Head of caudate nucleus (tissue), 42 donors: ENCODE data around the gene DHRS9.
A peak's percentile ranks its signal among the peaks of the same experiment; 100 is the strongest.
"Not testable (repeated sequence)": the region's sequence is repeated elsewhere in the genome, so short reads cannot be mapped to it uniquely, and the experiment has no call there.

ENCODE experiments used
- DNase-seq, 42 donors: peaks; one replicate each; pipeline versions ENCODE4 v3.0.0 to v3.0.0-alpha.2; 2020 to 2021; ENCODE audit warnings: mixed read lengths in 7 of 42
- intact Hi-C: fragments of 100-400 bp; cut with DNase I; formaldehyde crosslinking; loops from one replicate; pipeline ENCODE4 v1.15.0; 2022

Gene DHRS9

DNA sequence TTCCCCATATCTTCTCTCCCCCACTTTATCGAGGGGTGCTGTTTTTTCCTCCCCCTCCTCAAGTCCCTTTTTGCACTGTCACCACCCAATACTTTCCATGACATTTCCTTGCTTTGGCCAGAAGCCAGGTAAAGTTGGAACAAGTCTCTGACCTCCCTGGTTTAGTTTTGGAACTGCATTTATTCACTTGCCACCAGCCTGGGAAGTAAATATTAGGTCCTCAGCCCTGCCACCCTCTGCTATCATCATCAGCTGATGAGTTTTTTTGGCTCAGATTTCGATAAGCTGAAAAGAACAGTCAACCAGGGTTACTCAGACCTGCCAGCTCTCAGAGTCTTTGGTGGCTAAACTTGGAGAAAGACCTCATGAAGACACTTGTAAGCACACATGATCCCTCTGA is 47.0 kb downstream of the DHRS9 start:
- no peak for DNase-seq

DNA sequence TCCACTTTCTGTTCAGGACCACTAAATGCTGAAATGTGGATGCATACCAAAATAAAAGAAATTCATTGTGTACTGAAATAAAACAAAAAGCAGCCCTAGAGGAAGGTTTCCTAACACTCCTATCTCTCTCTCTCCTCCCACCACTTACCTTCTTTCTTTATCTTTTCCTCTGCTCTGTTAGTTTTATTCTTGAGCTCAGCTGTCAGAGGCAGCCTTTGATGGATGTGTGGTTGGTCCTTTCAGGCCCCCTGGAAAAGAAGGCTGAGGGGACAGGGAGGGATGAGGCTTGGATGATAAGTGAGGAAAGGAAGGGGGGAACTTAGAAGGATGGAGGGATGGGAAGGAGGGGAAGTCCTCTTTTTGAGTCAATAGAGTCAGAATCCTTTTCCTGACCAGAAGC is 47.6 kb downstream of the DHRS9 start:
- no peak for DNase-seq
- intact Hi-C loops: loop anchor here (10.0 kb wide), 1 partner anchor 152 kb away; no protein-coding TSS in a partner anchor

More for the DNA sequence above, 47.0 kb downstream of the DHRS9 start:
- intact Hi-C loops: loop anchor here (10.0 kb wide), 1 partner anchor 152 kb away; no protein-coding TSS in a partner anchor

DNA sequence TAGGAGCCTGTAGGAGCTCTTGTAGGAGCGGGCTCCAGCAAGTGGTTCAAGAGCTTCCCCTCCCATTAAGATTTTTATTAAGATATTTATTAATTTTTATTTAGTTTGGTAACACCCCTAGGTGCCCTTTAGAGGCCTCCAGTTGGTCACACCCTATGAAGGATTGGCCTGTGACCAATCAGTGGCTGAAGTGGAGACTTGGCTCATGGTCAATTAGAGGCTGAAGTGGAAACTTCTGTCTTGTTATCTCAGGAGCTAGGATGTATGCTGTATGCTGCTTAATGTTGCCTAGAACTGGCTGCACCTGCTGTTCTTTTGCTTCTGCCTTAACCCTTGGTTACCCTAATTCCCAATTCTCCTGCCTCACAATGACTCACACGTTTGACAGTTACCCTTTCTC is 48.7 kb downstream of the DHRS9 start:
- no peak for DNase-seq
- intact Hi-C loops: loop anchor here (10.0 kb wide), 1 partner anchor 153 kb away; no protein-coding TSS in a partner anchor

DNA sequence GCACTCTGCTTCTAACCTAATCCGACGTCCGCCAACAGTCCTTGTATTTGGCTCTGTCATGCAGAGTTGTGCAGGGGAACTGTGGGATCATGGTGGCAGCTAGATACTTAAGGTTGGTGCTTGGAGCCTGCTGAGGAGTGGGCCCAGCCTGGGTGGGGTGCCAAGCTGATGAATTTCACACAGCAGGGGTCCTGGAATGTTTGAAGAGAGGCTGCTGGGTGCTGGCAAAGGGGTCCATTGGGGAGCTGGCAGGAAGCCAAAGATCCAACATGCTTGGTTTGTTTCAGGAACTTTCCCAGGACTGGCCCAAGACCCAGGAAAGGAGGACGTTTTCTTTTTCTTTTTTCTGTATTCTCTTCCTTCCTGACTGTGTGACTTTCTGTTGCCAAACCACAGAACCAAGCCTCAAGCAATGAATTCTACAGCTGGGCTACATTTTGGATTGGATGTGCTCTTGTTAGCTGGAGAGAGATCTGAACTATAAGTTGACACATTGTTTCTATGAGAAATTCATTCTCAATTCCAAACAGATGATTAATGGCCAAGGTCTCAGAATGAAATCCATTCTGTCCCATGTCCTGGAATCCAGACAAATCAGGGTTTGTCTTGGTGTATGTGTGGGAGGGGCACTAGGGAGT is 49.9 kb downstream of the DHRS9 start:
- DNase-seq: no peak
- intact Hi-C loops: loop anchor here (10.0 kb wide), 1 partner anchor 154 kb away; no protein-coding TSS in a partner anchor

DNA sequence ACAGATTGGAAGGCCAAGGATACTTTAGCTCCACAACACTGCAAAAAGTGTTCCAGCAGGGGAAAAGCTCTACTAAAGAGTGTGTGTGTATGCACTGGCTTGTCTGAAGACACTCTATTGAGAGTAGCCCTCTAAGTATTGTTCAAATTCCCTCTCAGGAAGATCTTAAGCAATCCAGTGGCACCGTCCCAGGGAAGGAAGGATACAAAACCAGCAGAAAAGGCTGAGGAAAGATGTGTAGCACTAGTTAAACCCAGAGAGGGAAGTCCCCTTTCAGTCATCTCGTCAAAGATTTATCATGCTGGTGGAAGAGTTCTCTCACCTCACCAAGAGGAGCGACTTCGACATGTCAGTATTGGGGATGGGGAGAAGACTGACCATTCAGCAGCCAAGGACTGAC is 50.5 kb downstream of the DHRS9 start:
- no peak for DNase-seq
- intact Hi-C loops: loop anchor here (10.0 kb wide), 1 partner anchor 155 kb away; no protein-coding TSS in a partner anchor

DNA sequence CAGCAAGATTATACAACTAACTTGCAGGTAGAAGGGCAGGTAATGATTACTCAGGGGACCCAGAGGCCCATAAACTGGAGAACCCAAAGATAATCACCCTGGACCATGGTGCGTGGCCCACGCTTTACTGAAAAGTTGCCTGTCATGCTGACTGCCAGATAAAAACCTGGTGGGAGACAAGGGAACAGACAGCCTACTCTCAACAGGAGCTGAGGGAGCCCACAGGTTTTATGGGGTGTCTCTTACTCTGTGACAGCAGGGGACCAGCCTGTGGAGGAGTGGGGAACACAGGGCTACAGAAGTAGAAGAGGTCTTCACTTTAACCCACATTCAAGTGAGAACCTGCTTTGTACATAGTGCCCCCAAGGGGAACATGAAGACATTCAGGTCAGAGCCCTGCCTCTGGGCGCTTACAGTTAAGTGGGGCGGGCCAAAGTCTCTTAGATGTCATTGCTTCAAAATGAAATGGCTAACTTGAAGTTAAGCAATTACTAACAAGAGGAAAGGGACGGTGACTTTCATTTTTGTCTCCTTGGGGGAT is 60.4 kb downstream of the DHRS9 start:
- no peak for DNase-seq
- intact Hi-C loops: no loop called here

DNA sequence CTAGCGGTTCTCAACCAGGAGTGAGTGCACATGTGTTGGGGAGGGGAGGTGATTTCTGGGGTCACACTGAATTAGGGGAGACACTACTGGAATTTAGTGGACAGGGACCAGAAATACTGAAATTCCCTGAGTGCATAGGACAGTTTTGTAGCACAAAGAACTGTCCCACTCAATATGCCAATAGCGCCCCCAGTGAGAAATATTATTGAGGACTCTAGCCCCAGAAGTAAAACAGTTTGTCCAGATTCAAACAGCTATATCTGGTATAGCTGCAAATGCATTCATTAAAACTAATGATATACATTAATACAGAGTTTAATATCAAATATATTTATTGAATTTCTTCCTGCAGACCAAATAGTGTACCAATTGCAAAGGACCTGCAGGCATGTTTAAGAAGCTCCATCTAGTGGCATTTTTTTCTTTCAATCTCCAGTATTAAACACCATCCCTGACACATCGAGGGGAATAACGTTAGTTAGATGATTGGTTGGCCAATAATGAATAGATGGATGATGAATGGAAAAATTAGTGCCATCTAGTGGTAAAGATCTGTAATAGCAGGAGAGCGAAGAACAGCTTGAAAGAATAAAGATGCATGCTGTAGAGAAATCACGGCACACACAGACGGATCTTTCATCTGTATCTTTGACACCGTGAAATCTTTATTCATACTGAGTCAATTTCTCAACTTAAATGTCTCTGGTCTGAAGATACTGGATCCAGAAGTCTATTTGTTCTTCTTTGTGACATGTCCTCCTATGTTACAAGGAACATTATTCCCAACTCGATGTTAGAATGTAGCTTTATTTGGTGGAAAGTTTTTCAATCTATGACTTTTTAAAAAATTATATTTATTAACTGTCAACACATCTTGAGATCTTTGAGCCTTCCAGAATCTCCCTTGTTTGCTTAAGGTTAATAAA is 62.5 kb downstream of the DHRS9 start:
- DNase-seq: peak in 1 of 42 donors; percentile 28
- intact Hi-C loops: no loop called here

DNA sequence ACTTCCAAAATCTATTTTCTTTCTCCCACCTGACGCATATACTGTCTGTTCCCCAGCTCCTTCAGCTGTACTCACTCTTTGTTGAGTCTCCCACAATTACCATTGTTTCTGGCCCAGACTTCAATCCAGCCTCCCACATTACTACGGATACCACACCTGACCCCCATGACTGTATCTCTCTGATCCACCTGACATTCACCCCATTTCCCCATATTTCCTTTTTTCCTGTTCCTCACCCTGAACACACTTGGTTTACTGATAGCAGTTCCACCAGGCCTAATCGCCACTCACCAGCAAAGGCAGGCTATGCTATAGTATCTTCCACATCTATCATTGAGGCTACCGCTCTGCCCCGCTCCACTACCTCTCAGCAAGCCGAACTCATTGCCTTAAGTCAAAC is 64.9 kb downstream of the DHRS9 start:
- intact Hi-C loops, DNase-seq: not testable (repeated sequence)

DNA sequence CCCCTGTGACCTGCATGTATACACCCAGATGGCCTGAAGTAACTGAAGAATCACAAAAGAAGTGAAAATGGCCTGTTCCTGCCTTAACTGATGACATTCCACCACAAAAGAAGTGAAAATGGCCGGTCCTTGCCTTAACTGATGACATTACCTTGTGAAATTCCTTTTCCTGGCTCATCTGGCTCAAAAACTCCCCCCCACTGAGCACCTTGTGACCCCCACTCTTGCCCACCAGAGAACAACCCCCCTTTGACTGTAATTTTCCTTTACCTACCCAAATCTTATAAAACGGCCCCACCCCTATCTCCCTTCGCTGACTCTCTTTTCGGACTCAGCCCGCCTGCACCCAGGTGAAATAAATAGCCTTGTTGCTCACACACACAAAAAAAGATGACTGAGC is 67.1 kb downstream of the DHRS9 start:
- DNase-seq, intact Hi-C loops: not testable (repeated sequence)

DNA sequence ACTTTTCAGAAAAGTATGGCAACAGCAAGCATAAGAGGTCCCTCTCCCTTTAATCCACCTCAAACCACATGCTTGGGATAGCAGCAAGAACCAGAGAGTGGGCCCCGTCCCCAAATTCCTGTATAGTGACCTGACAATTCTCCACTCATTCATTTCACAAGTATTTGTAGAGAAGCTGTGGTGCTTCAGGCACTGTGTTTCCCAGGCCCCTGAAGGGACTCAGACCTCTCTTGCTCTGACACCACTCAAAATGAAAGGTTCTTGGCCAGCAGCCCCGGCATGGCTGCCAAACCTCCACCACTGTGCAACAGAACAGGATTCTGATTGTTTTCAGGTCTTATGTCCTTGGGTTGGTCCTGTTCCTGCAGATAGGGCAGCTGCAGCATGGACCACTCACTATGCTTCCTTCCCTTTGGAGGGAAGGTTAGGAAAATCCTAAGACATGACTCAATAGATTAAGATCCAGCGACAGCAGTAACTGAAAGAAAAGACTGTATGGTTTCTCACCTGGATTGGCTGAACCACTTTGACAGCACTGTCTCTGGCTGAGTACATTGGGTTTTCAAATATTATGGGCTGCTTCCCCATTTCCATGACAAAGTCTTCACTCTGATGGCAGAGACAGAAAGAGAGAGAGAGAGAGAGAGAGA is 67.6 kb downstream of the DHRS9 start:
- intact Hi-C loops: no loop called here
- no peak for DNase-seq

DNA sequence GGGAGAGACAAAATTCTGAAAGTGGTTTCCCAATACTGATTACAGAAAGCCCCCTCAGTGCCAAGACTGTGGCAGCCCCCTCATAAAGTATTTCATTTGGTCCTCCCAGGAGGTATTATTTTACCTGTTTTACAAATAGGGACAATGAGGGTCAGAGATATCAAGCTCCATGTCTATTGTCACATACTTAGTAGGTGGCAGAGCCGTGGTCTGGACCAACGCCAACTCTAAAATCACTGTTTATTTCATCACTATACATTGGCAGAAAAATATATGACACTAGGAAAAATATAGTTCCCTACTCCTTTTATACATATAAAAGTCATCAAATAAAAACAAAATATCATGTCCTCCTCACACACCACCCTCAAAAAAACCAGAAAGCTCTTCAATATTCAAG is 68.6 kb downstream of the DHRS9 start:
- intact Hi-C loops: no loop called here
- DNase-seq: no peak

DNA sequence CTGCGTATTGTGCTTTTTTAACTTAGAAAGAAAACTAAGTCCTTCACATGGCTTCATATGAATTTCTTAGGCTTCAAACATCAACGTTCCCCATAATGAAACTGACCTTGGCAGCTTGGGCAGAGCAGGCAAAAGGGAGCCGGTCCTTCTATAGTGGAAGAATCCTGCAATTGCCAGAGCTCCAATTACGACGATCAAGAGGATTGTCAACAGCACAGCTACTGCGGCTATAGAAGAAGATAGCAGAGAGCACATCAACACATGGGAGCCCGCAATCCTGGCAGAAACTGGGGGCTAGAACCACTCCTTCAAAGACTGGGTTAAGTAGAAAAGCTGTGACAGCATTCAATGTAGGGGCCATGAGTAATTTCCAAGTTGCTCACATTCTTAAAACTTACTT is 69.8 kb downstream of the DHRS9 start:
- intact Hi-C loops: no loop called here
- DNase-seq: no peak

DNA sequence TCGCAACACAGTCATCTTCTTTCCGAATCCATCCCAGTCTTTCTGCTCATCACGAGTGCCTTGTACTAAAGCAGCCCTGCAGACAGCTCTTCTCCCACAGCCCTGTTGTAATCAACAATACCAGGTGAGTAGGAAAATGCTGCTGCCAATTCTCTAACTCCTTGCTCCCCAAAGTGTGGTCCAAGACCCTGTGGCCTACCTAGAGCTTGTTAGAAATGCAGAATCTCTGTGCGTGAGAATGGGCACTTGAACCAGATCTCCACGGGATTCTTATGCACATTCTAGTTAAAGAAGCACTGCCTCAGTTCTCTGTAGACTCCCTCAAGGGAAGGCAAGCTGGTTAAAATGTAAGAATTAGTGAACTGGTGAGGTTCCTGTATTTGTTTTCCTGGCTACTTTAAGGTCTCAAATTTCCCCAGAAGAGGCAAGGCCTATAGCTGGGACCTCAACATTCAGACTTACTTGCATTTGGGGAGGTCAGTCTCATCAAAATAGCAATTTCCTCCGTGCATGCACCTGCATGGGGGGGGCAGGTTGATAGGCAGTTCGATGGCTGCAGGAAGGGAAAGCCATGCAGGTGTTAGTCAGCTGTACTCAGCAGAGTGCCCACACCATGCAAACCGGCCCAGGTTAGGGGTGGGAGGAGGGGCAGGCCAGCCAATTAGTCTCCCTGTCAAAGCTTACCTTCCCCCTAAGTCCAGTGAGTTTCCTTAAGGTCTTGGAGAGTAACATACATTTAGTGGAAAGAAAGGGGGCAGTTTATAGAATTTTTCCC is 70.8 kb downstream of the DHRS9 start:
- no peak for DNase-seq

DNA sequence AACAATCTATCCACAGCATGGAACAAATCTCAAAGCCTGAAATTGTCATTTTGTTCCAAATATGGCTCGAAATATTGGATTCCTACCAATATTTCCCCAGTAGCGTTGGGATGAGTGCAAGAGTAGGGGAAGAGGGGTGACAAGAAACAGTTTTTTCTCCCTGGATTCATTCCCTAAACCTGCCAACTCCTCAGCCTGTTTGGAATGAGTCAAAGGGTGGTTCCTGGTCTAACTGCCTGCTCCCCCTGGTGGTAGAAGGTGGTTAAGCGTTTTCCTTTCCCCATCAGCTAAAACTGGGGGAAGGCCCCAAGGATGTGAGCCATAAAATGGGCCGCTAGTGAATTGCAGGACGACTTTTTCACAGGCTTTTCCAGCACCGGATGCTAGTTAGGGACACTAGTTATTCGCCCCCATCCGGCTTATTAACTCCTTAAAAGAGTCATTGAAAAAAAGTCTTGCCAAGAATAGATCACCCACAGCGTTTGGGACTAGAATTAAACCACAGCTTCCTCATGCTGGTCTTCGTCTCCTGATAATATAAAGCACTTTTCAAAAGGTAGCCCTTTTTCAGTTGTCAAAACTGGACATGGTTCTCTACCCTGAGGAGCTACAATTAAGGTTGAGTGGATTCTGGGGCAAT is 72.5 kb downstream of the DHRS9 start:
- intact Hi-C loops: no loop called here
- peak in 37 of 42 donors; percentile 9 to 85 (median 46) for DNase-seq

More for the DNA sequence above, 70.8 kb downstream of the DHRS9 start:
- intact Hi-C loops: no loop called here

DNA sequence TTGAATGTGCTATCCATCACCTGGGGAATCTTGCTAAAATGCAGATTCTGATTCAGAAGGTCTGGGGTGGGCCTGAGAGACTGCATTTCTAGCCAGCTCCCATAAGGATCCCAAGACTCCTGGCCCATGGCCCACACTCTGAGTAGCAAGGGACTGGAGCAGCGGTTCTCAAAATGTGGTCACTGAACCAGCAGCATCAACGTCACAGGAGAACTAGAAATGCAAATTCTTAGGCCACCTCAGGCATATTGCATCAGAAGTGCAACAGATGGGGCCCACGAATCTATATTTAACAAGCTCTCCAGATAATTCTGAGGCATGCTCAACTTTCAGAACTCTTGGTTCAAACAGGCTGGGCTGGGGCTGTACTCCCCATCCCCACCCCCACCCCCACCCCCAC is 74.6 kb downstream of the DHRS9 start:
- intact Hi-C loops: no loop called here

More for the DNA sequence above, 74.6 kb downstream of the DHRS9 start:
- no peak for DNase-seq
